ENCODE data around the gene ISG20.
"Not testable (repeated sequence)": the region's sequence is repeated elsewhere in the genome, so short reads cannot be mapped to it uniquely, and the experiment has no call there.

Gene ISG20

GRCh38 chr15:88619796-88620195 is 19.0 kb upstream of the ISG20 start:
- DNase-seq (ENCODE audit: low spot score) = no peak

GRCh38 chr15:88620995-88621772 is 17.6 kb upstream of the ISG20 start, which contains the start of gene AEN:
Gene AEN (plus strand): TSS chr15:88621340. CDS start chr15:88626210, 4,870 bp downstream.
- peak; percentile 100 for DNase-seq (ENCODE audit: low spot score)

- no peak for DNase-seq (ENCODE audit: low spot score)
These were observed 16.8 kb upstream of the ISG20 start for GRCh38 chr15:88621789-88622604.

- DNase-seq (ENCODE audit: low spot score) = no peak
These were observed 16.2 kb upstream of the ISG20 start for GRCh38 chr15:88622605-88622975.

- DNase-seq (ENCODE audit: low spot score) = no peak
These were observed 15.8 kb upstream of the ISG20 start for GRCh38 chr15:88623061-88623460.

GRCh38 chr15:88623632-88624031 is 15.2 kb upstream of the ISG20 start:
- DNase-seq (ENCODE audit: low spot score) = no peak

- no peak for DNase-seq (ENCODE audit: low spot score)
These were observed 14.5 kb upstream of the ISG20 start for GRCh38 chr15:88624156-88624970.

- DNase-seq (ENCODE audit: low spot score) = no peak
These were observed 13.8 kb upstream of the ISG20 start for GRCh38 chr15:88624971-88625490.

- no peak for DNase-seq (ENCODE audit: low spot score)
These were observed 12.7 kb upstream of the ISG20 start for GRCh38 chr15:88625943-88626741.

- DNase-seq (ENCODE audit: low spot score) = no peak
These were observed 11.4 kb upstream of the ISG20 start for GRCh38 chr15:88627463-88627862.

GRCh38 chr15:88628018-88628654 is 10.7 kb upstream of the ISG20 start:
- no peak for DNase-seq (ENCODE audit: low spot score)

GRCh38 chr15:88629071-88629470 is 9.7 kb upstream of the ISG20 start:
- DNase-seq (ENCODE audit: low spot score) = no peak

GRCh38 chr15:88630141-88630721 is 8.6 kb upstream of the ISG20 start:
- peak; percentile 19 for DNase-seq (ENCODE audit: low spot score)

- no peak for DNase-seq (ENCODE audit: low spot score)
These were observed 7.9 kb upstream of the ISG20 start for GRCh38 chr15:88630798-88631463.

GRCh38 chr15:88631464-88632028 is 7.3 kb upstream of the ISG20 start:
- DNase-seq (ENCODE audit: low spot score) = no peak

GRCh38 chr15:88632797-88633196 is 6.0 kb upstream of the ISG20 start:
- DNase-seq (ENCODE audit: low spot score) = not testable (repeated sequence)

- no peak for DNase-seq (ENCODE audit: low spot score)
These were observed 4.4 kb upstream of the ISG20 start for GRCh38 chr15:88634449-88634848.

GRCh38 chr15:88635318-88635717 is 3.5 kb upstream of the ISG20 start:
- no peak for DNase-seq (ENCODE audit: low spot score)

- peak; percentile 19 for DNase-seq (ENCODE audit: low spot score)
These were observed 2.8 kb upstream of the ISG20 start for GRCh38 chr15:88636050-88636449.

- no peak for DNase-seq (ENCODE audit: low spot score)
These were observed 2.2 kb upstream of the ISG20 start for GRCh38 chr15:88636654-88637053.

Data from D341Med (cell line).